Measurements from ENCODE around the gene ZNF70. TPM values are rescaled to one million over a fixed set of nuclear protein-coding genes. Genes with fewer than 3 reads are reported as not detected.

Gene ZNF70
- polyA plus RNA-seq, 3 donors, result 6.1 to 8.6 (median 7.7) TPM

DNA sequence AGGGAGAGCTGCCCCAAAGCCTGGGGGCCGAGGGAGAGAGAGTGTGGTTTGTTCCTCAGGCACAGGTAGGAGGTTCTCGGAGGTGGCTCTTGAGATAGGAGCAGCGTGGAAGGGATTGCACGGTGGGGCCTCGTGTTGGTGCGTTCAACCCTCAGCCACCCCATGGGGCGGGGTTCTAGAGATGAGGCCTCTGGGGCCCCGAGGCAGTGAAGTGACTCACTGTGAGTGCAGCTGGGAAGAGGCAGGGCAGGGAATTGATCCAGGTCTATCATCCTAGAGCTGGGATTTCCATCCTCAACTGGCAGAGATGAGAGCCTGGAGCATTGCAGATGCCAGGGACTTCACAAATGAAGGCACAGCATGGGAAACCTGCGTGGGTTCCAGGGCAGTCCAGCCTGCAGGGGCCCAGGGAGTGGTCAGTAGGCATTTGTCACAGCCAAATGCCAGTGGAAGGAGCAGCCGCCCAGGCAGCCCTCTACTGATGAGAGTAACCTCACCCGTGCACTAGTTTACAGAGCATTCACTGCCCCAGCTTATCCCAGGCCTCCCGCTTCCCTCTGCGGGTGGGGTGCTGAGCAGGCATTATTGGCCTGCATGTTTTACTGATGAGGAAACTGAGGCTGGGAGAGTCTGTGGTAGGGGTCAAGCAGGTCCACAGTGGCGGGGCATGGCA lies 30.7 kb upstream of the ZNF70 start:
- DNase-seq, result no peak

DNA sequence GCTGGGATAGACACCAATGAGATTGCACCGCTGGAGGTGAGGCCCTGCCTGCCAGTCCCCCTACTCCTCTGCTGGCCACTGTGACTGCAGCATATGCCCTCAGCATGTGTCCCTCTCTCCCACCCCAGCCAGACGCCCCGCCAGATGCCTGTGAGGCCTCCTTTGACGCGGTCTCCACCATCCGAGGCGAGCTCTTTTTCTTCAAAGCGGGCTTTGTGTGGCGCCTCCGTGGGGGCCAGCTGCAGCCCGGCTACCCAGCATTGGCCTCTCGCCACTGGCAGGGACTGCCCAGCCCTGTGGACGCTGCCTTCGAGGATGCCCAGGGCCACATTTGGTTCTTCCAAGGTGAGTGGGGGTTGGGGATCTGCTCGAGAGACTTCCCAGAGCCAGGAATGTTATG lies 30.2 kb upstream of the ZNF70 start:
- no peak for DNase-seq

DNA sequence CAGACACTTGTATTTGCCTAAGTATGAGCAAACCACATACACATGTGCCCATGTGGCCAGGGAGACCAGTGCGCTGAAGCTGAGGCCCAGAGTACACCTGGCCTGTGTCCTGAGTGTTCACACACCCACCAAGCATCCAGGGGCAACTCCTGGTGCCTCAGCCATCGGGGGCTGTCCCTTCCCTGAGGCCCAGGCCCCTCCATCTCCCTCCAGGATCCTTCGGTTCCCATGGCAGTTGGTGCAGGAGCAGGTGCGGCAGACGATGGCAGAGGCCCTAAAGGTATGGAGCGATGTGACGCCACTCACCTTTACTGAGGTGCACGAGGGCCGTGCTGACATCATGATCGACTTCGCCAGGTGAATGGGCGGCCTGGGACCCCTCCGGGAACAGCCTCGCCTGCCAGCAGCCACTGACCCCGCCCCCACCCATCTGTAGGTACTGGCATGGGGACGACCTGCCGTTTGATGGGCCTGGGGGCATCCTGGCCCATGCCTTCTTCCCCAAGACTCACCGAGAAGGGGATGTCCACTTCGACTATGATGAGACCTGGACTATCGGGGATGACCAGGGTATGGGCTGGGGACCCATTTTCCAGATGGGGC lies 29.3 kb upstream of the ZNF70 start:
- no peak for DNase-seq

DNA sequence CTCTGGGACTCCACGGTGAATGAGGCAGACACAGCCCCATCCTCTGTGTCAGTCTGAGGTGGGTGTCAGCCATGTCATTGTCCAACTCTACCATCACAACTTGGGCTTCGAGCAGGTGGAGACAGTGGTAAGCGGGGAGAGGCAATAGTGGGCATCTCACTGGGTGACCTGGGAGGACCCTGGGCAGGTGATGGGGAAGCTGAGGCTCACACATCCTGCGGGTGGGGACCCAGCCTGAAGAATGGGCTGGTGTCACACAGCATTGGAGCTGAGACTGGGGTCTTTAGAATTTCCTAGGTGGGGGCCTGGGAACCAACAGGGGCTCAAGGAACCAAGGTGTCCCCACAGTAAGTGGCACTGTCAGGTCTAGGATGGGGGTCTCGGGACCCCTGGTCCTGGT lies 28.8 kb upstream of the ZNF70 start:
- no peak for DNase-seq

DNA sequence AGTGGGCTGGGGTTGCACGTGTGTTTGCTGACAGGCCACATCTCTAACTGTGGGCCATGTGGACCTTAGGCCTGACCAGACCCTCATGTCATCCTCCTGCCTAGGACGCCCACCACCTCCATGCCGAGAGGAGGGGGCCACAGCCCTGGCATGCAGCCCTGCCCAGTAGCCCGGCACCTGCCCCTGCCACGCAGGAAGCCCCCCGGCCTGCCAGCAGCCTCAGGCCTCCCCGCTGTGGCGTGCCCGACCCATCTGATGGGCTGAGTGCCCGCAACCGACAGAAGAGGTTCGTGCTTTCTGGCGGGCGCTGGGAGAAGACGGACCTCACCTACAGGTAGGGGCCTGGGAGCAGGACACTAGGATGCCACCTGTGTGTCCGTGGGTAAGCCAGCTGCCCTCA lies 28.2 kb upstream of the ZNF70 start:
- no peak for DNase-seq

DNA sequence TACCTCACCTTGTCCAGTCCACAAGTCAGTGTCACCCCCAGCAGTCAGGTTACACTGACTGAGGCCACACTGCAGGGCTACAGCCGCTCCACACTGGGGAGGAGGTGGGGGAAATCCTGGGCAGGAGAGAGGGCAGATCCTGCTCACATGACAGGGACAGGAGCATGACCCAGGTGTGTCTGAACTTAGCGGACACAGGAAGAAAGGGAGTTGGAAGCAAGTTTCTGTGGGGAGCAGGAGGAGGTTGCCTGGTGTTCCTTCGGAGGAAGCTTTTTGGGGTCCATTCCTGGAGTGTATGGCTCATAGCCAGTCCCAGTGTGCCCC lies 27.6 kb upstream of the ZNF70 start:
- no peak for DNase-seq

DNA sequence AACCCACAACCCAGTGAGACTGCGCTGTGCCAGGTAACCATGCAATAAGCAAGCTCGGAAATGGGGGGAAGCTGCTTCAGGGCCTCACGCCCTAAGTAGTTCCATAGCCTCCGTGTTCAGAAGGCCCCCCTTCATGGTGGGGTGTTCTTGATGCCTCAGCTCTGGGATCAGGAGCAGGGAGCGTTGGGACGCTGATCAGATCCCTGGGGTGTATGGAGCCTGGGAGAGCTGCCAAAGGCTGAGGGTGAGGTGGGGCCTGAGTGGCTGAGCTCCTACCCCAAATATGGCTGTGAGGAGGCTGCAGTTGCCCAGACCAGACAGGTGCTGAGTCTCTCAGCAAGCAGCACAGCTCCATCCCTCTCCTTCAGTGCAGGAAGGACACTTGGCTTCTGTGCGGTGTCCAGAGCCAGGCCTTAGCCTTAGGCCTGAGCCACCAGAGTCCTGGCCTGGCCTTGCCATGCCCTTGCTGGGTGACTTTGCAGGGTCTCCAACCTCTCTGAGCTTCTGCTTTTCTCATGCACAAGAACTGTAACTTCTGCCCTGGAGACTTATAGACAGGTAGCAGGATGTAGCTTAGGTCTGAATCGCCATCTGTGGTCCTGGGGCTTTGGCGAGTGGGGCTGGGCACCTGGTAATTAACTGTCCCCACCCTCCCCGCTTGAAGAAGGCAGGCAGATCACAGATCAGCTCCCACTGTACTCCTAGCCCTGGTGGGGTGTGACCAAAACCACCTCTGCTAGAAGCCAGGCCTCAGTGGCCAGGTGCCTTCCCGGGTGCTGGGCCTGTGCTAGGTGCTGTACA lies 27.1 kb upstream of the ZNF70 start:
- DNase-seq, result no peak

DNA sequence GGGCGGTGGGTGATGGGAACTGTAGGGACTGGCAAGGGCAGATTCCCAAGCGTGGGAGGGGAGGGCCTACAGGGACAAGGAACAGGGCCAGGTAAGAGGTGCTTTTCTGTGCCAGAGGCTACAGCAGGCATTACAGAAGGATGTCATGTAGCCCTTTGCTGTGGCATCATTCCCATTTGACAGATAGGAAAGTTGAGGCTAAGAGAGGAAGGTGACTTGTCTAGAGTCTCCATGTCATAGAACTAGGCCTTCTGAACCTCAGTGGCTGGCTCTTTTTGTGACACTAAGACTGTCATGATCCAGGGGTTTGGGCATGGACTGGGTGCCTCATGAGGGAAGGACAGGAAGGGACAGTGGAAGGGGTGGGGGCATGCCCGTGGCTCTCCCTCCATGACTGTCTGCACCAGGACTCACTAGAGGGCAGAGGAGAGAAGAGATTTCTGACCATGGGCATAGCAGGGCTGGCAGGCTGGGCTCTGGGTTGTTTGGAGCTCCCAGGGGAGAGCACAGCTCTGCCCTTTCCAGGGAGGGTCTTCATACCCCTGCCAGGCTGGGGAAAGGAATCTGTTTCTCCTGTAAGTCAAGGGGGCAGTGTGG lies 25.0 kb upstream of the ZNF70 start:
- DNase-seq, result no peak

DNA sequence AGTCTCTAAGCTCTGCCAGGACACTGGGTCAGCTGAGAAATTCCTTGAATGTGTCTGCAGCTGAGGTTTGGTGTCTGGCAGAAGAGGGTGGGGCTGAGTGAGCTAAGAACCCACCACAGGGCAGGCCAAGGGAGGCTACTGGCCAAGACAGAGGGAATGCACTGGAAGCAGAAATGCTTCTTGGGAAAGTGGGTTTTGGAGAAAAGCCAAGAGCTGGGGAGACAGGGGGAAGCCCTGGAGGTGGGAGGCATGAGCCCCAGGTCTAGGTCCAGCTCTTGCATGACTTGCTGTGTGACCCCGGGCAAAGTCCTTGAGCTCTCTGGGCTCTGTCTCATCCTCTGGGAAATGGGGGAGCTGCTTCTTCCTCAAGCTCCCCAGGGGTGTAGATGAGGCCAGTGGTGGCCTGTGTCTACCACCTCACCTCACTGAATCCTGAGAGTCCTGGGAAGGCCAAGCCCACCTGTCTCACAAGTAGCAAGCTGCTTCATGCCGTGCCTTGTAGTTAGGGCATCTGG lies 24.1 kb upstream of the ZNF70 start:
- no peak for DNase-seq

DNA sequence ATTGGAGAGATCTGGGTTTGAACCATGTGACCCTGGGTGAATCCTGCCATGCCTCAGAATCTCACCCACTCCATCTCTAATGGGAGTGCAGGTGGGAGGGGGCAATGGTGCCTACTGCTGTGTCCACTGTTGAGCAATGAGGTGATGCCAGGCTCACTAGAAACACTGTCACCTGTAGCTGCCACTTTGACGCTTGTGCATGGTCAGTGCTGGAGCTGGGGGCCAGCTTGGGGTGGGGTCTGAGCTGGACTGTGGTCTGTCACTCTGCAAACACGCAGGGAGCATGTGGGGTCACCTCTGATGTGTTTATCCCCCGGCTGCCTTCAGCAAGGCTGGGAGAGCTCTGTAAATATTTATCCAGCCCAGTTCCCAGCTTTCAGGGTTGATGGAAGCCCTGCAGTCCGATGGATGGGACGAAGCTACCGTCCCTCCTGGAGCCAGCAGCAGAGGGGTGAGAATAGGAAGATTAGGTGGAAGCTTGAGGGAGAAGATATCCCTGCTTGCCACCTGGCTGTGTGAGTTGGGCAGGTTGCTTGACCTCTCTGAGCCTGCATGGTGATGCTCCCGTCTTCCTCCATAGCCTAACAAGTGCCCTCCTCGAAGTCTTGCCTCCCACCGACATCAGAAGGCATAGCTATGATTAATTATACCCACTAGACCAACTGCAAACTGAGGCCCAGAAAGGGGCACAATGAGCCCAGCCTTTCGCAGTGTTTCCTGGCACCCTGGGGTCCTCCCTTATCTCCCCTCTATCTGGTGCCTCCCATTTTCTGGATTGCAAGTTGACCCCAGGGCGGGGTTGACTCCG lies 23.4 kb upstream of the ZNF70 start:
- DNase-seq, result no peak

DNA sequence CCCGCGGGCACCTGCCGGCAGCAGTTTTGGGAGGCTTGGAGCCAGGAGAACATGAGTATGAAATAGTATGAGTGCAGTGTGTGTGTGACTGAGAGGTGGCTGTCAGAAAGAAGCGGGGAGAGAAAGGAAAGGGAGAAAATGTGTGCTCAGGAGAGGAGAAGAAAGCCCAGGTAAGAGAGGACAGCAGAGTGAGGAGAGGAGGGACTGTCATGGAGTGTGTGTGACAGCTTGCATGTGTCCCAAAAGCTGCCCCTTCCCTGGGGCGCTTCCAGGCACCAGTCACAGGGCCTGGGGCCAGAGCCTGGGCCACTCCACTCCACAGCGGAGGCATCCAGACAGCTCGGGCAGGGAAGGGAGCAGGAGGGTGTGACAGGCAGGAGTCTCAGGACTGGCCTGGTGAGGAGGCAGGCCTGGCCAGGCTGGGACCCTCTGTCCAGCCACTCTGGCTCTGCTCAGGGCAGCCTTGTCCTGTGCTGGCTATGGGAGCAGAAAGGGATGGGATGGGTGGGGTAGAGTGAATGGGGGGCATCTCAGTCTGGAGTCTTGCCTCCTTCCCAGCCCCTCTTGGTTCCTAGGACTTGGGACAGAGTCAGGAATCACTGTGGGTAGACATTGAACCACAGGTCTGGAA lies 22.7 kb upstream of the ZNF70 start:
- DNase-seq, result no peak

DNA sequence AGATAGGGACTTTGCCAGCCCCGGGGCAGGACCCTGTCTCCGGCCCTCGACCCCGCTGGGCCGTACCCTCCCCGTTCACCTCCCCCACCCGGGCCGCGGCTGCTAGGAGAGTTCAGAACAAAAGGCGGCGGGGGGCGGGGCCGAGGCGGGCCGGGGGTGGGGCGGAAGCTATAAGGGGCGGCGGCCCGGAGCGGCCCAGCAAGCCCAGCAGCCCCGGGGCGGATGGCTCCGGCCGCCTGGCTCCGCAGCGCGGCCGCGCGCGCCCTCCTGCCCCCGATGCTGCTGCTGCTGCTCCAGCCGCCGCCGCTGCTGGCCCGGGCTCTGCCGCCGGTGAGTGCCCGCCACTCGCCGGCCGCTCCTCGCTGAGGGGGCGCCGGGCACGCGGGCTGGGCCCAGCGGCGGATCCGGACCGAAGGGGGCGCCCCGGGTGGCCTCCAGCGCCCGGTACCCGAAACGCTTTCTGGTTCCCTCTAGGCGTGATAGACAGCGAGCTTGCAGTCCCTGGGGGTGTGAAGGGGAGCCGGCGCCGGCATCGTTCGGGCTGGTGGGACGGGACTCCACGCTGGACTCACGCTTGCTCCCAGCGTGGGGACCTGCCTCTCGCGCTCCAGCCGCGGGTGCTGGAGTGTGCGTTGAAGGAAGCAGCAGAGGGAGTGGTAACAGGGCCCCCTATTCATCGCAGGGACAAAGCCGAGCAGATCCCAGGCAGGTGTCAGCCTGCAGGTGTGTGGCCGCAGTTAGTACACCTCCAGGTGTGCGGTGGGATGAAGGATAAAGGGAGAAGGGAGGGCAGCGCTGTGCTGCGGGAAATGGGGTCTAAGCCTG lies 21.9 kb upstream of the ZNF70 start, which contains the start of gene MMP11:
TSS of gene MMP11 (plus strand) at position 201 of the 825 bp plus-strand sequence. CDS start at position 223, 22 bp downstream.
- peak; percentile 57 for DNase-seq

DNA sequence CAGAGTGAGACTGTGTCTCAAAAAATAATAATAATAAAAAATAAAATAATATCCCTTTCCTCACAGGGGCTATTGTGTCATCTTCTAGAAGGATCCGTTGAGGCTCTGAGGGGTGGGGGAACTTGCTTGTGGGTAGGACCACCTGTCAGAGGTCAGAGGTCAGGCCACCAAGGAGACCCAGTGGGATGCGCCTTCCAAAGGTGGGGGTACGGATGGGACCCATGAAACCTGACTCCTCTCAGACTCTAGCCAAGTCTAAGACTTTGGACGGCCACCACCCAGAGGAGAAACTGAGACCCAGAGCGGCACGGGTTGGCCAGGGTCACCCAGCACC lies 21.4 kb upstream of the ZNF70 start:
- DNase-seq, result no peak

DNA sequence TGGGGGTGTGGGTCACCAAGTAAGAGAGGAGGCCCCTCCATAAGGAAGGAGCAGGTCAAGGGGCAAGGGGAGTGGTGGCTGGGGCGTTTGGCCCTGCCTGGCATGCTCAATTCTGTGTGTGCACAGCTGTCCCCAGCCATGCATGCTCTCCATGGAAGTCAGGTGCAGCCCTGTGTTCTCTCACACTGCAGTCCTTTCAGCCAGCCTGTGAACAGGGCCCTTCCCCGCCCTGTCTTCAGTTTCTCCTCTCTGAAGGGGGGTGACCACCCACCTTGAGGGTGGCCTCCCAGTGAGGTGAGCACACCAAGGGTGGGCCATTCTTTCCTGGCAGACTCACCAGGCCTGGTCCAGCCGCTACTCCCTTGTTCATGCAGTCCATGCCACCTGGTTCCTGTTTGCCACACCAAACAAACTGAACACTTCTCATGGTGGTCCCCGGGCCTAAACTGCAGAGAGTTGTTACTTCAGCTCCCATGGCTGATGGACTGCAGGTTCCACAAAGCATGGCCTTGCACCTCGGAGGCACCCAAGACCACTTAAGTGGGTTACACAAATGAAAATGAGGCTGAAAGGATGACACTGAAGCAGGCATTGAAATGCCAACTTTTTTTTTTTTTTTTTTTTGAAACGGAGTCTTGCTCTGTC lies 18.5 kb upstream of the ZNF70 start:
- no peak for DNase-seq

DNA sequence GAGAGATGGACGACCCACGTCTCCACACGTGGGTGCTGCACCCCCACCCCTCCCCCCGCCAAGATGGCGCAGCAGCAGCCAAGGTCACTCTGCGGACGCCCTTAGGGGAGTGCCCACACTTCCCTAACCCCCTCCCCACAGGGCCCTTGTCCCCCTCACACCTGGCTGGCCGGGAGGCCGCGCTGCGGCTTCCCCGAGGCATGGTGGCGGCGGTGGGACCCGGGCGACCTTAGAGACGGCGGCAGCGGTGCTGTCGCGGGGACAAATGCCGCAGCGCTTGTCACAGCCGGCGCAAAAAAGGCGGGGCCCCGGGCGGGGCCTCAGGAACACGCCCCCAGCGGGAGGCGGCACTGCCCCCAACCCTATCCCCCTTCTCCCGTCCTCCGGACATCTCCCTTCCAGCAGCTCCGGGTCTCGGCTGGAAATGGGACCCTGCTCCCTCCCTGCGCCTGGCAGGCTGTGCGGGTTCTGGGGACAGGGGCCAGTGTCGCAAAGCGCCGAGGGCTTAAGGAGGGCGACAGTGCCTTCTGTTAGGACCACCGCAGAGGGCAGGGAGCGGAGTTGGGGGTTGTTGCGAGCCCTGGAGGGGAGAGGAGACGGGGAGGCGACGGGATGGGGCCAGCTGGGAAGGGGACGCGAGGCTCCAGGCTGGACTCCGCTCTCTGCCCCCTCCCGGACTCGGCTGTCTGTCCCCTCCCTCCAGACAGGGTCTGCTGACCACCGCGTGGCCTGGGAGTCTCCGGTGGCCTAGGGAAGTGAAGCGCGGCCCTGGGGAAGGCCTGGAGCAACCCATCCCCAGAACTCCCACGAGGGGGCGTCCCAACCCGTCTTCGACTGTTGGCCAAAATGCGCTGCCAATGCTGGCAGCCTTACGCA lies 17.0 kb upstream of the ZNF70 start, which contains the start of gene CHCHD10:
TSS of gene CHCHD10 (minus strand) at position 300 of the 876 bp plus-strand sequence. CDS start at position 202, 98 bp downstream.
- DNase-seq, result peak; percentile 85

DNA sequence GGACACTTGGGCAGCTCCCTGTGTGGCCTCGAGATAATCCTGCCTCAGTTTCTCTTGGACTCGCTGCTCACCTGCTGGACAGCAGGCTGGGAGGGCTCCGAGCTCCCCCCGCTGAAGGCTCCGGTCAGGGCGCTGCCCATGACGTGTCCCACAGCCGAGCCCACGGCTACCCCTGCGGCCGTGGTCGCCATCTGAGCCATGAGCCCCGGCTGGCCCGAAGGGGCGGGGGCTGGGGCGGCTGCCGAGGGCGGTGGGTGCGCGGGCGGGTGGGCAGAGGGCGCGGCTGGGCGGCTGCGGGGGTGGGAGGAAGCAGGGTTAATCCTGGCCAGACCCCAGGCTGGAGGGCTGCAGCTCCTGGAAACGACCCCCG lies 16.4 kb upstream of the ZNF70 start:
- DNase-seq, result no peak

DNA sequence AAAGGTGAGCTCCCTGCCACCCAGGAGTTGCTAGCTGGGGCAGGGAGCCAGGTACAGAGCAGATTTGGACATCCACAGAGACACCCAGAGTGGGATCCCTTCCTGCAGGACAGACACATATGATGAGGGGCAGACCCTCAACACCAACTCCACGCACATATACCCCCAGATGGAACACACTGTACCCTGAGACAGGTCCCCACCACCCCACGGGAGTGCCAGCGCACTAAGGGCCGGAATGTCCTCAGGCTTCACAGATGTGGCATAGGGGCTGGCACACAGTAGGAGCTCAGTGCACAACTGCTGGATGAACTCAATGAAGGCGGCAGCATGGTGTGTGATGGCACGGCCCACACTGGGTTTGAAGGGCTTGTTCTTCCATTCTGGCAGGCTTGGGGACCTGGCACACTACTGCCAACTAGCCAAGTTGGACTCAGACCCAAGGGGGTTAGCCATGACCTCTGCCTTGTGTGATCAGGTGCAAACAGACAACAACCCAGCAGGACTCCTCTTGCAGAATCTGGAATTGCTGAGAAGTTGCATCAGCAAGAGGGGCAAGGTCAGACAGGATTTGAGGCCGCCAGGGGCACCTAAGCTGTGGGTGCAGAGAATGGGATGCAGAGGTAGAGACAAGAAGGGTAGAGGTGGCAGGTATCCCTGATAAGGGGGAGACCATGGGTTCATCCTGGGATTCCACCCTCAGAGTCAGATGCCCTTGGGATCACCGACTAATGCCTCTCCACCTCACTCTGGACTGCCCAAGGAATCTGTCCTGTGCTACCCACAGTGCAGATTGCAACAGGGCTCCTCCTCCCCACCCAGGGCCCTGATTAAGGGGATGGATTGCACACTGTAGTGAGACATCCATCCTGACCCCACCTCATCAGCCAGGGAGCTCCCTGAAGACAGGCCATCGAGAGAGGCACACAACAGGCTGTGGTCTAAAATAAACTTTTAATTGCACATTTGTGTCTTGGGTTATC lies 14.3 kb upstream of the ZNF70 start:
- no peak for DNase-seq

DNA sequence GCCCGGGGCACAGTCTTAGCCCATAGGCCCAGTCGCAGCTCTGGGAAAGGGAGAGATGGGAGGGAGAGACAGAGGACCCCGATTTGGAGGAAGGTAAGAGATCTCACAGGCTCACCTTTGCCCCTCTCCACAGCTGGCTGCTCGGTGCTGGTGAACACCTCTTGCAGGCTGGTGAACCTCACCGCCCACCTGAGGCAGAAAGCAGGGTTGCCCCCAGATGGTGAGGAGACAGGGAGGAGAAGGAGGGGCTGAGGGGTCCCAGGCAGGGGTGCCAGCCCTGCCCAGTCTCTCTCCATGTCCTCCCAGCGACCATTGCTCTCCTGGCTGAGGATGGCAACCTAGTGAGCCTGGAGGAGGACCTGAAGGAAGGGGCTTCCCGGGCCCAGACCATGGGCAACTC lies 13.0 kb upstream of the ZNF70 start:
- DNase-seq, result no peak
